WTC11 (cell line): ENCODE measurements around the gene POP5. TPM values are rescaled to one million over a fixed set of nuclear protein-coding genes. Genes with fewer than 3 reads are reported as not detected.
A peak's percentile ranks its signal among the peaks of the same experiment; 100 is the strongest.

Source experiments
- ATAC-seq: fragments of 200-7000 bp; cut with Tn5 transposase; 2 replicates; pipeline ENCODE4 v1.10.0; 2021; ENCODE audit warnings: mild to moderate bottlenecking, moderate library complexity
- CTCF ChIA-PET: fragments of 300-600 bp; sonication (Branson Sonifier 250); formaldehyde crosslinking; loops from one replicate; lab custom pipeline; 2021; ENCODE audit warnings: antibody characterized with exemption; lab: Charles Lee
- POLR2A ChIA-PET: fragments of 350-600 bp; sonication (Branson Sonifier 250); formaldehyde crosslinking; loops from one replicate; lab custom pipeline; 2021; ENCODE audit warnings: antibody characterized with exemption; lab: Charles Lee
- DNase-seq: peaks from one replicate; pipeline ENCODE4 v3.0.0; 2021; ENCODE audit warnings: low spot score
- H3K27ac Mint-ChIP-seq: 2 replicates; pipeline ENCODE4 v1.8.0; 2021; ENCODE audit warnings: mixed read lengths
- H3K27me3 Mint-ChIP-seq: 2 replicates; pipeline ENCODE4 v1.8.0; 2021; ENCODE audit warnings: low read depth, mild to moderate bottlenecking, moderate library complexity, mixed read lengths
- H3K36me3 Mint-ChIP-seq: 2 replicates; pipeline ENCODE4 v1.8.0; 2021; ENCODE audit warnings: mixed read lengths
- H3K4me1 Mint-ChIP-seq: 2 replicates; pipeline ENCODE4 v1.8.0; 2022; ENCODE audit warnings: mixed read lengths
- H3K4me3 Mint-ChIP-seq: 2 replicates; pipeline ENCODE4 v1.8.0; 2021; ENCODE audit warnings: mild to moderate bottlenecking, moderate library complexity, mixed read lengths
- H3K9me3 Mint-ChIP-seq: 2 replicates; pipeline ENCODE4 v1.8.0; 2021; ENCODE audit warnings: mixed read lengths
- CBFB ChIP-seq: sonication (generic); formaldehyde crosslinking; IDR thresholded peaks from 2 replicates; pipeline ENCODE4 v1.8.1; 2022; ENCODE audit warnings: mild to moderate bottlenecking, low read depth, missing genetic modification reagents
- CREM ChIP-seq: sonication (generic); formaldehyde crosslinking; IDR thresholded peaks from 2 replicates; pipeline ENCODE4 v1.8.1; 2022; ENCODE audit warnings: mild to moderate bottlenecking, missing genetic modification reagents, moderate library complexity
- EMX1 ChIP-seq: fragments of 250-450 bp; sonication (Bioruptor Pico); IDR thresholded peaks from 2 replicates; pipeline ENCODE4 v1.8.0; 2021; ENCODE audit warnings: mild to moderate bottlenecking
- ETV6 ChIP-seq: sonication (generic); formaldehyde crosslinking; IDR thresholded peaks from 2 replicates; pipeline ENCODE4 v1.8.1; 2022; ENCODE audit warnings: mild to moderate bottlenecking, missing genetic modification reagents
- GTF2I ChIP-seq: fragments of 250-450 bp; sonication (Bioruptor Pico); conservative IDR thresholded peaks from 2 replicates; pipeline ENCODE4 v1.4.0; 2021; ENCODE audit warnings: mild to moderate bottlenecking
- HMGA2 ChIP-seq: fragments of 250-450 bp; sonication (Bioruptor Pico); IDR thresholded peaks from 2 replicates; pipeline ENCODE4 v1.4.0; 2021; ENCODE audit warnings: mild to moderate bottlenecking, moderate library complexity
- IRF1 ChIP-seq: sonication (generic); formaldehyde crosslinking; IDR thresholded peaks from 2 replicates; pipeline ENCODE4 v1.8.0; 2023; ENCODE audit warnings: missing genetic modification reagents
- KAT7 ChIP-seq: sonication (generic); formaldehyde crosslinking; IDR thresholded peaks from 2 replicates; pipeline ENCODE4 v1.8.1; 2023; ENCODE audit warnings: missing genetic modification reagents, mild to moderate bottlenecking, borderline replicate concordance
- NFE2L1 ChIP-seq: sonication (generic); formaldehyde crosslinking; IDR thresholded peaks from 2 replicates; pipeline ENCODE4 v1.8.1; 2023; ENCODE audit warnings: missing genetic modification reagents
- NR3C1 ChIP-seq: sonication (generic); formaldehyde crosslinking; conservative IDR thresholded peaks from 2 replicates; pipeline ENCODE4 v1.8.1; 2023; ENCODE audit warnings: low read depth, mild to moderate bottlenecking, missing genetic modification reagents
- RORB ChIP-seq: fragments of 250-450 bp; sonication (Bioruptor Pico); IDR thresholded peaks from 2 replicates; pipeline ENCODE4 v1.9.0; 2021; ENCODE audit warnings: mild to moderate bottlenecking
- SOX15 ChIP-seq: fragments of 250-450 bp; sonication (Bioruptor Pico); IDR thresholded peaks from 2 replicates; pipeline ENCODE4 v1.9.0; 2021; ENCODE audit warnings: mild to moderate bottlenecking
- SP1 ChIP-seq: sonication (generic); formaldehyde crosslinking; conservative IDR thresholded peaks from 2 replicates; pipeline ENCODE4 v1.8.1; 2022; ENCODE audit warnings: missing genetic modification reagents
- ZNF232 ChIP-seq: sonication (generic); formaldehyde crosslinking; IDR thresholded peaks from 2 replicates; pipeline ENCODE4 v1.8.0; 2022; ENCODE audit warnings: mild to moderate bottlenecking, missing genetic modification reagents
- ZNF532 ChIP-seq: fragments of 250-450 bp; sonication (Bioruptor Pico); IDR thresholded peaks from 2 replicates; pipeline ENCODE4 v1.9.0; 2021; ENCODE audit warnings: mild to moderate bottlenecking, borderline replicate concordance
- total RNA-seq: library from RNA; stranded (reverse); gene quantifications from 3 replicates; pipeline ENCODE4 v1.2.3, GENCODE V29; 2021
- TF ChIP-seq, protein P1 (sequence below): fragments of 250-450 bp; sonication (Bioruptor Pico); IDR thresholded peaks from 2 replicates; pipeline ENCODE4 v2.1.2; 2022; ENCODE audit warnings: mild to moderate bottlenecking, moderate library complexity
- TF ChIP-seq, protein P2 (sequence below): fragments of 250-450 bp; sonication (Bioruptor Pico); IDR thresholded peaks from 2 replicates; pipeline ENCODE4 v1.8.0; 2021; ENCODE audit warnings: mild to moderate bottlenecking
- TF ChIP-seq, protein P3 (sequence below): sonication (generic); formaldehyde crosslinking; IDR thresholded peaks from 2 replicates; pipeline ENCODE4 v1.8.1; 2023; ENCODE audit warnings: mild to moderate bottlenecking, missing genetic modification reagents, moderate library complexity
- TF ChIP-seq, protein P4 (sequence below): sonication (generic); formaldehyde crosslinking; IDR thresholded peaks from 2 replicates; pipeline ENCODE4 v1.8.0; 2022; ENCODE audit warnings: mild to moderate bottlenecking, missing genetic modification reagents

POP5 gene
- total RNA-seq, 1 experiment from 2014 or later: 54.7 TPM

GRCh38 chr12:120573560-120573959 lies 7.6 kb downstream of the POP5 start:
- Mint-ChIP-seq H3K9me3 (no peaks in the 10 kb centered on the region), H3K4me3 (no peak overlapping the region), H3K4me1 (no peaks in the 10 kb centered on the region), H3K27ac (no peak overlapping the region; the same call in 1 of the 2 replicates), H3K36me3 (peaks cover 78% of the 10 kb centered on the region), H3K27me3 (no peaks in the 10 kb centered on the region)
- DNase-seq (no peak), ATAC-seq (no peak)
- POLR2A ChIA-PET: no interaction called here
- TF ChIP-seq CREM (CRISPR knock-in tag): no peak
- TF ChIP-seq ZNF232: no peak
- CTCF ChIA-PET: no interaction called here

- no peaks in the 10 kb centered on the region for H3K9me3 Mint-ChIP-seq
- H3K4me3 Mint-ChIP-seq: no peak overlapping the region
- H3K27me3 Mint-ChIP-seq: no peaks in the 10 kb centered on the region
- POLR2A ChIA-PET: no interaction called here
- TF ChIP-seq, protein P1, sequence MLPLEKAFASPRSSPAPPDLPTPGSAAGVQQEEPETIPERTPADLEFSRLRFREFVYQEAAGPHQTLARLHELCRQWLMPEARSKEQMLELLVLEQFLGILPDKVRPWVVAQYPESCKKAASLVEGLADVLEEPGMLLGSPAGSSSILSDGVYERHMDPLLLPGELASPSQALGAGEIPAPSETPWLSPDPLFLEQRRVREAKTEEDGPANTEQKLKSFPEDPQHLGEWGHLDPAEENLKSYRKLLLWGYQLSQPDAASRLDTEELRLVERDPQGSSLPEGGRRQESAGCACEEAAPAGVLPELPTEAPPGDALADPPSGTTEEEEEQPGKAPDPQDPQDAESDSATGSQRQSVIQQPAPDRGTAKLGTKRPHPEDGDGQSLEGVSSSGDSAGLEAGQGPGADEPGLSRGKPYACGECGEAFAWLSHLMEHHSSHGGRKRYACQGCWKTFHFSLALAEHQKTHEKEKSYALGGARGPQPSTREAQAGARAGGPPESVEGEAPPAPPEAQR (CRISPR knock-in tag): no peak
- TF ChIP-seq ZNF232: no peak
- no peak for TF ChIP-seq HMGA2 (CRISPR knock-in tag)
- TF ChIP-seq ETV6 (CRISPR knock-in tag): no peak
- no peak for TF ChIP-seq GTF2I
- no peak for TF ChIP-seq CBFB (CRISPR knock-in tag)
- no peak for TF ChIP-seq NFE2L1
- no peak for TF ChIP-seq KAT7 (CRISPR knock-in tag)
- TF ChIP-seq NR3C1: no peak
- TF ChIP-seq SP1 (CRISPR knock-in tag): no peak
- TF ChIP-seq, protein P2, sequence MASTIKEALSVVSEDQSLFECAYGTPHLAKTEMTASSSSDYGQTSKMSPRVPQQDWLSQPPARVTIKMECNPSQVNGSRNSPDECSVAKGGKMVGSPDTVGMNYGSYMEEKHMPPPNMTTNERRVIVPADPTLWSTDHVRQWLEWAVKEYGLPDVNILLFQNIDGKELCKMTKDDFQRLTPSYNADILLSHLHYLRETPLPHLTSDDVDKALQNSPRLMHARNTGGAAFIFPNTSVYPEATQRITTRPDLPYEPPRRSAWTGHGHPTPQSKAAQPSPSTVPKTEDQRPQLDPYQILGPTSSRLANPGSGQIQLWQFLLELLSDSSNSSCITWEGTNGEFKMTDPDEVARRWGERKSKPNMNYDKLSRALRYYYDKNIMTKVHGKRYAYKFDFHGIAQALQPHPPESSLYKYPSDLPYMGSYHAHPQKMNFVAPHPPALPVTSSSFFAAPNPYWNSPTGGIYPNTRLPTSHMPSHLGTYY (CRISPR knock-in tag): no peak
- TF ChIP-seq, all 79 proteins: peak for 0
- CTCF ChIA-PET: interaction anchor here (1.2 kb wide), 1 partner anchor 12 kb away, joined by 3 read pairs; no protein-coding TSS in a partner anchor
- peaks cover 72% of the 10 kb centered on the region for H3K36me3 Mint-ChIP-seq
- no peaks in the 10 kb centered on the region for H3K4me1 Mint-ChIP-seq
- ATAC-seq (no peak), DNase-seq (no peak)
- peak overlapping the region; percentile 66 for H3K27ac Mint-ChIP-seq
These were observed 9.9 kb downstream of the POP5 start for GRCh38 chr12:120571299-120571698.

GRCh38 chr12:120563495-120563894 lies 17.7 kb downstream of the POP5 start:
- TF ChIP-seq, protein P3, sequence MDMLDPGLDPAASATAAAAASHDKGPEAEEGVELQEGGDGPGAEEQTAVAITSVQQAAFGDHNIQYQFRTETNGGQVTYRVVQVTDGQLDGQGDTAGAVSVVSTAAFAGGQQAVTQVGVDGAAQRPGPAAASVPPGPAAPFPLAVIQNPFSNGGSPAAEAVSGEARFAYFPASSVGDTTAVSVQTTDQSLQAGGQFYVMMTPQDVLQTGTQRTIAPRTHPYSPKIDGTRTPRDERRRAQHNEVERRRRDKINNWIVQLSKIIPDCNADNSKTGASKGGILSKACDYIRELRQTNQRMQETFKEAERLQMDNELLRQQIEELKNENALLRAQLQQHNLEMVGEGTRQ (CRISPR knock-in tag): no peak
- TF ChIP-seq KAT7 (CRISPR knock-in tag): no peak
- TF ChIP-seq ETV6 (CRISPR knock-in tag): no peak
- no peak for TF ChIP-seq SOX15
- no peak for TF ChIP-seq ZNF532 (CRISPR knock-in tag)
- no peak for TF ChIP-seq IRF1
- TF ChIP-seq EMX1: no peak
- no peak for TF ChIP-seq RORB
- TF ChIP-seq, protein P4, sequence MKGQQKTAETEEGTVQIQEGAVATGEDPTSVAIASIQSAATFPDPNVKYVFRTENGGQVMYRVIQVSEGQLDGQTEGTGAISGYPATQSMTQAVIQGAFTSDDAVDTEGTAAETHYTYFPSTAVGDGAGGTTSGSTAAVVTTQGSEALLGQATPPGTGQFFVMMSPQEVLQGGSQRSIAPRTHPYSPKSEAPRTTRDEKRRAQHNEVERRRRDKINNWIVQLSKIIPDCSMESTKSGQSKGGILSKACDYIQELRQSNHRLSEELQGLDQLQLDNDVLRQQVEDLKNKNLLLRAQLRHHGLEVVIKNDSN (CRISPR knock-in tag): no peak
- TF ChIP-seq, protein P2 (CRISPR knock-in tag): no peak
- no peak for TF ChIP-seq NR3C1
- CTCF ChIA-PET: no interaction called here
- peaks cover 74% of the 10 kb centered on the region for H3K36me3 Mint-ChIP-seq

More at GRCh38 chr12:120563495-120563894, 17.7 kb downstream of the POP5 start:
- Mint-ChIP-seq H3K4me1 (no peaks in the 10 kb centered on the region), H3K4me3 (no peak overlapping the region), H3K27ac (no peak overlapping the region), H3K27me3 (no peaks in the 10 kb centered on the region), H3K9me3 (no peaks in the 10 kb centered on the region)
- no peak for DNase-seq
- POLR2A ChIA-PET: no interaction called here
- ATAC-seq: no peak
